A204.1 (cell line): ENCODE measurements around the gene TUT1.
"Not testable (repeated sequence)": the region's sequence is repeated elsewhere in the genome, so short reads cannot be mapped to it uniquely, and the experiment has no call there.

ENCODE experiments used
- FAIRE-seq: peaks from 2 replicates; lab custom pipeline; 2012; peaks lifted over from hg19 to GRCh38; lab: Jason Lieb, UNC

Gene TUT1

GRCh38 chr11:62554387-62555167, 36.7 kb downstream of the TUT1 start:
- FAIRE-seq = no peak

- no peak for FAIRE-seq
These were observed 37.4 kb downstream of the TUT1 start for GRCh38 chr11:62553839-62554361.

GRCh38 chr11:62553080-62553838, 38.1 kb downstream of the TUT1 start:
- no peak for FAIRE-seq

GRCh38 chr11:62552485-62553079, 38.7 kb downstream of the TUT1 start:
- no peak for FAIRE-seq

- FAIRE-seq = not testable (repeated sequence)
These were observed 40.8 kb downstream of the TUT1 start for GRCh38 chr11:62550478-62550877.

- no peak for FAIRE-seq
These were observed 42.6 kb downstream of the TUT1 start for GRCh38 chr11:62548545-62549335.

GRCh38 chr11:62547691-62548281, 43.5 kb downstream of the TUT1 start:
- FAIRE-seq = no peak

GRCh38 chr11:62546929-62547625, 44.2 kb downstream of the TUT1 start:
- no peak for FAIRE-seq

GRCh38 chr11:62546244-62546928, 44.9 kb downstream of the TUT1 start, which contains the start of gene AHNAK:
Gene AHNAK, minus strand, starts transcription at chr11:62546806. Its CDS starts 10,708 bp downstream, at chr11:62536098.
- no peak for FAIRE-seq

- no peak for FAIRE-seq
These were observed 45.7 kb downstream of the TUT1 start for GRCh38 chr11:62545437-62546243.

- FAIRE-seq = no peak
These were observed 46.5 kb downstream of the TUT1 start for GRCh38 chr11:62544581-62545436.

GRCh38 chr11:62543680-62544444, 47.5 kb downstream of the TUT1 start:
- no peak for FAIRE-seq

GRCh38 chr11:62542750-62543567, 48.4 kb downstream of the TUT1 start:
- no peak for FAIRE-seq

GRCh38 chr11:62542111-62542745, 49.1 kb downstream of the TUT1 start:
- FAIRE-seq = no peak

GRCh38 chr11:62540804-62541701, 50.3 kb downstream of the TUT1 start:
- no peak for FAIRE-seq
